ENCODE data around the gene TTYH3. TPM values are rescaled to one million over a fixed set of nuclear protein-coding genes. Genes with fewer than 3 reads are reported as not detected.

The TTYH3 gene
- total and polyA plus RNA-seq, 2 of the 13 experiments (the other 11 are each of a cell fraction or from before 2014, with no cell fraction given), result 26.3 to 50.0 TPM

GRCh38 chr7:2626498-2627117 is 5.2 kb upstream of the TTYH3 start (continued):
- TF ChIP-seq CEBPZ (IDR thresholded peaks at IDR 0.05; ENCODE audit: low read length), result no peak
- TF ChIP-seq SOX13 (IDR thresholded peaks at IDR 0.05), result no peak
- 0 out of 4 replicates have a peak, but pooled peaks of 1 of the 2 experiments have one; percentile 17 for TF ChIP-seq SOX13 (CRISPR knock-in tag; conservative IDR thresholded peaks at IDR 0.05 in 1 of 2, IDR thresholded peaks at IDR 0.05 in 1 of 2)
- 0 out of 2 replicates have a peak, but pooled peaks have one; percentile 21 for TF ChIP-seq RBFOX2 (IDR thresholded peaks at IDR 0.05; ENCODE audit: low read depth, low read length)
- TF ChIP-seq ZNF687 (CRISPR knock-in tag; IDR thresholded peaks at IDR 0.05), result peak; percentile 61

Measured in HepG2 (cell line).